HCT116 (cell line): ENCODE results near the gene PTPRR. TPM values are rescaled to one million over a fixed set of nuclear protein-coding genes. Genes with fewer than 3 reads are reported as not detected.
A peak's percentile ranks its signal among the peaks of the same experiment; 100 is the strongest.

Source experiments
- ATAC-seq: fragments of 200-7000 bp; cut with Tn5 transposase; 2 replicates; pipeline ENCODE4 v1.9.1; 2020; ENCODE audit warnings: mild to moderate bottlenecking, moderate library complexity
- BruUV-seq: library from RNA; stranded (reverse); fragments of 400-500 nt; replicated peaks from 2 replicates; lab custom pipeline; 2021; lab: Mats Ljungman, UMichigan
- CTCF ChIA-PET: fragments of 300-600 bp; sonication (Branson Sonifier 250); formaldehyde crosslinking; loops from one replicate; lab custom pipeline; 2021; ENCODE audit warnings: antibody characterized with exemption; lab: Charles Lee
- POLR2A ChIA-PET: fragments of 300-600, 350-600 bp; sonication (Branson Sonifier 250); formaldehyde crosslinking; loops from one replicate; lab custom pipeline; 2021; ENCODE audit warnings: antibody characterized with exemption; lab: Charles Lee
- RAD21 ChIA-PET, 2 experiments: fragments of 300-600 bp; sonication (Branson Sonifier 250); formaldehyde crosslinking; loops; one replicate each; lab custom pipeline; 2023; ENCODE audit warnings: low total read pairs in 2 of 2; ENCODE audit not compliant: uncharacterized antibody in 2 of 2, unreplicated experiment in 2 of 2, low non-redundant PET in 1 of 2; lab: Charles Lee
- DNase-seq: peaks from one replicate; pipeline ENCODE4 v3.0.0-alpha.2; 2010; ENCODE audit warnings: low read depth, low spot score
- H2AFZ ChIP-seq: fragments of 200-600 bp; shearing (Covaris generic), sonication (generic); 2 replicates; pipeline ENCODE4 v1.6.1; 2017; ENCODE audit warnings: low read depth, mixed run types, mixed read lengths, antibody characterized with exemption, low read length; ENCODE audit not compliant: poor library complexity, severe bottlenecking
- H3K27ac ChIP-seq: 2 replicates; pipeline ENCODE4 v1.5.1; 2012; ENCODE audit warnings: low read depth, low read length
- H3K27me3 ChIP-seq: fragments of 200-600 bp; sonication (generic); 2 replicates; pipeline ENCODE4 v1.6.1; 2016; ENCODE audit warnings: mixed run types, low read length, mixed read lengths; ENCODE audit not compliant: insufficient read depth
- H3K36me3 ChIP-seq, 2 experiments: fragments of 200-500 bp in 1 of 2; fragments of 200-600 bp in 1 of 2; sonication (Bioruptor generic) in 1 of 2; sonication (generic) in 1 of 2; 2 replicates each; pipeline versions ENCODE4 v1.5.1 to v1.6.1; 2014 to 2016; ENCODE audit warnings: low read length in 2 of 2, inconsistent platforms in 1 of 2, mixed read lengths in 1 of 2, mixed run types in 1 of 2; ENCODE audit not compliant: insufficient read depth in 2 of 2, control insufficient read depth in 1 of 2
- H3K4me1 ChIP-seq, 2 experiments: fragments of 200-600 bp in 1 of 2; sonication (generic) in 1 of 2; 2 replicates each; pipeline versions ENCODE4 v1.5.1 to v1.6.1; 2012 to 2017; ENCODE audit warnings: low read length in 2 of 2, inconsistent platforms in 1 of 2, mild to moderate bottlenecking in 1 of 2, mixed read lengths in 1 of 2, mixed run types in 1 of 2, moderate library complexity in 1 of 2; ENCODE audit not compliant: insufficient read depth in 2 of 2, control insufficient read depth in 1 of 2
- H3K4me2 ChIP-seq: fragments of 200-600 bp; sonication (generic); 2 replicates; pipeline ENCODE4 v1.6.1; 2017; ENCODE audit warnings: mixed run types, low read length, mixed read lengths
- H3K4me3 ChIP-seq, 2 experiments: fragments of 200-600 bp in 1 of 2; sonication (generic) in 1 of 2; replicated peaks in 1 of 2; 2 replicates each; pipeline ENCODE4 v1.5.1; 2011 to 2016; ENCODE audit warnings: low read length in 2 of 2, control low read depth in 1 of 2, low read depth in 1 of 2, mild to moderate bottlenecking in 1 of 2, mixed read lengths in 1 of 2, mixed run types in 1 of 2
- H3K79me2 ChIP-seq: fragments of 200-600 bp; sonication (generic); 2 replicates; pipeline ENCODE4 v1.6.1; 2017; ENCODE audit warnings: mild to moderate bottlenecking, mixed run types, low read length, moderate library complexity, mixed read lengths; ENCODE audit not compliant: insufficient read depth
- H3K9ac ChIP-seq: fragments of 200-600 bp; sonication (generic); 2 replicates; pipeline ENCODE4 v1.6.1; 2016; ENCODE audit warnings: low read length, mixed read lengths
- H3K9me2 ChIP-seq: fragments of 200-600 bp; sonication (generic), shearing (Covaris generic); 2 replicates; pipeline ENCODE4 v1.6.1; 2017; ENCODE audit warnings: mixed run types, mild to moderate bottlenecking, moderate library complexity; ENCODE audit not compliant: insufficient read depth
- H3K9me3 ChIP-seq, 2 experiments: fragments of 200-500 bp in 1 of 2; fragments of 200-600 bp in 1 of 2; sonication (Bioruptor generic) in 1 of 2; sonication (generic) in 1 of 2; 2 replicates each; pipeline ENCODE4 v1.6.1; 2014 to 2017; ENCODE audit warnings: low read length in 2 of 2, mixed read lengths in 2 of 2, inconsistent platforms in 1 of 2, low read depth in 1 of 2, mild to moderate bottlenecking in 1 of 2, mixed run types in 1 of 2, moderate library complexity in 1 of 2; ENCODE audit not compliant: control insufficient read depth in 1 of 2, insufficient read depth in 1 of 2
- H4K20me1 ChIP-seq: fragments of 200-600 bp; sonication (generic), shearing (Covaris generic); 2 replicates; pipeline ENCODE4 v1.6.1; 2017; ENCODE audit warnings: mixed run types, mild to moderate bottlenecking, moderate library complexity; ENCODE audit not compliant: insufficient read depth
- ELF1 ChIP-seq: IDR thresholded peaks from 2 replicates; pipeline ENCODE4 v1.6.1; 2012; ENCODE audit warnings: low read depth, borderline replicate concordance
- EZH2phosphoT487 ChIP-seq: fragments of 200-600 bp; IDR thresholded peaks from 2 replicates; pipeline ENCODE4 v1.6.1; 2018; ENCODE audit warnings: antibody characterized with exemption, borderline replicate concordance
- FOSL1 ChIP-seq: IDR thresholded peaks from 2 replicates; pipeline ENCODE4 v1.6.1; 2012; ENCODE audit warnings: low read depth
- JUND ChIP-seq: IDR thresholded peaks from 2 replicates; pipeline ENCODE4 v1.6.1; 2012
- RAD21 ChIP-seq: IDR thresholded peaks from 2 replicates; pipeline ENCODE4 v1.6.1; 2012; ENCODE audit warnings: low read depth, mild to moderate bottlenecking
- SIN3A ChIP-seq: IDR thresholded peaks from 2 replicates; pipeline ENCODE4 v1.6.1; 2012; ENCODE audit warnings: low read depth
- SP1 ChIP-seq: IDR thresholded peaks from 2 replicates; pipeline ENCODE4 v1.6.1; 2012; ENCODE audit warnings: low read depth
- SRF ChIP-seq: IDR thresholded peaks from 2 replicates; pipeline ENCODE4 v1.6.1; 2012; ENCODE audit warnings: low read depth
- TCF7L2 ChIP-seq: IDR thresholded peaks from 2 replicates; pipeline ENCODE4 v1.7.0; 2011; ENCODE audit warnings: borderline replicate concordance, inconsistent platforms; ENCODE audit not compliant: insufficient read depth, insufficient read length; ENCODE audit errors: extremely low read depth
- YY1 ChIP-seq: IDR thresholded peaks from 2 replicates; pipeline ENCODE4 v1.6.1; 2011; ENCODE audit warnings: low read length, low read depth, moderate library complexity, mild to moderate bottlenecking; ENCODE audit not compliant: insufficient replicate concordance; ENCODE audit errors: extremely low read depth
- ZFX ChIP-seq: fragments of 450-650 bp; IDR thresholded peaks from 2 replicates; pipeline ENCODE4 v1.6.1; 2017
- intact Hi-C: fragments of 100-400 bp; cut with micrococcal nuclease; formaldehyde crosslinking; loops from 2 replicates; pipeline ENCODE4 v1.10.0; 2022
- total RNA-seq: library from RNA; stranded (reverse); gene quantifications from one replicate; pipeline ENCODE4 v1.2.1, GENCODE V29; 2021; ENCODE audit not compliant: unreplicated experiment
- TF ChIP-seq, protein P1 (sequence below): IDR thresholded peaks from 2 replicates; pipeline ENCODE4 v1.6.1; 2012
- TF ChIP-seq, protein P2 (sequence below): IDR thresholded peaks from 2 replicates; pipeline ENCODE4 v1.6.1; 2011; ENCODE audit warnings: mild to moderate bottlenecking, low read length, moderate library complexity; ENCODE audit not compliant: insufficient replicate concordance; ENCODE audit errors: extremely low read depth
- TF ChIP-seq, protein P3 (sequence below): IDR thresholded peaks from 2 replicates; pipeline ENCODE4 v1.6.1; 2012
- TF ChIP-seq, protein P4 (sequence below): IDR thresholded peaks from 2 replicates; pipeline ENCODE4 v1.6.1; 2012; ENCODE audit warnings: low read depth

Gene PTPRR
- total RNA-seq, 1 experiment from 2014 or later, result 0.27 TPM

DNA sequence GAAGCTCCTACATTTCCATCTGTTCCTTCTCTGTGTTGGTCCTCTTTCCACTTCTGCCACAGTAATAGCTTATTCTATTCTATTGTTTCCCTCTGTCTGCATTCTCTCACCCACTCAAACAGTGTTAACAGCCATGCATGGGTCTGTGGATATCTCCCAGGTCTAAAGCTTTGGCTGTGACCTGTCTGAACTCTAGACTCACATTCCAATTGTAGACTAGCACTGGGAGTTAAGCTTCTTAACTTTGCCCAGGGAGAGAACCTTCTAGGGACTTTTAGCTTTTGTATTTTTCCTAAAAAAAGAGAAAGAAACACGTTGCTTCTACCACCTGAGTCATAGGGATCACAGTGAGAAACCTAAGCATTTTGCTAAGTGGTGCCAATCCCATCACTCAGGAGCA, 36.7 kb downstream of the PTPRR start (continued):
- TF ChIP-seq YY1 (no peak), EZH2phosphoT487 (no peak), RAD21 (no peak)
- TF ChIP-seq, protein P1, sequence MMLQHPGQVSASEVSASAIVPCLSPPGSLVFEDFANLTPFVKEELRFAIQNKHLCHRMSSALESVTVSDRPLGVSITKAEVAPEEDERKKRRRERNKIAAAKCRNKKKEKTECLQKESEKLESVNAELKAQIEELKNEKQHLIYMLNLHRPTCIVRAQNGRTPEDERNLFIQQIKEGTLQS, result no peak
- TF ChIP-seq, protein P2, sequence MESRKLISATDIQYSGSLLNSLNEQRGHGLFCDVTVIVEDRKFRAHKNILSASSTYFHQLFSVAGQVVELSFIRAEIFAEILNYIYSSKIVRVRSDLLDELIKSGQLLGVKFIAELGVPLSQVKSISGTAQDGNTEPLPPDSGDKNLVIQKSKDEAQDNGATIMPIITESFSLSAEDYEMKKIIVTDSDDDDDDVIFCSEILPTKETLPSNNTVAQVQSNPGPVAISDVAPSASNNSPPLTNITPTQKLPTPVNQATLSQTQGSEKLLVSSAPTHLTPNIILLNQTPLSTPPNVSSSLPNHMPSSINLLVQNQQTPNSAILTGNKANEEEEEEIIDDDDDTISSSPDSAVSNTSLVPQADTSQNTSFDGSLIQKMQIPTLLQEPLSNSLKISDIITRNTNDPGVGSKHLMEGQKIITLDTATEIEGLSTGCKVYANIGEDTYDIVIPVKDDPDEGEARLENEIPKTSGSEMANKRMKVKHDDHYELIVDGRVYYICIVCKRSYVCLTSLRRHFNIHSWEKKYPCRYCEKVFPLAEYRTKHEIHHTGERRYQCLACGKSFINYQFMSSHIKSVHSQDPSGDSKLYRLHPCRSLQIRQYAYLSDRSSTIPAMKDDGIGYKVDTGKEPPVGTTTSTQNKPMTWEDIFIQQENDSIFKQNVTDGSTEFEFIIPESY, result no peak
- TF ChIP-seq, protein P3, sequence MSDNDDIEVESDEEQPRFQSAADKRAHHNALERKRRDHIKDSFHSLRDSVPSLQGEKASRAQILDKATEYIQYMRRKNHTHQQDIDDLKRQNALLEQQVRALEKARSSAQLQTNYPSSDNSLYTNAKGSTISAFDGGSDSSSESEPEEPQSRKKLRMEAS, result no peak

DNA sequence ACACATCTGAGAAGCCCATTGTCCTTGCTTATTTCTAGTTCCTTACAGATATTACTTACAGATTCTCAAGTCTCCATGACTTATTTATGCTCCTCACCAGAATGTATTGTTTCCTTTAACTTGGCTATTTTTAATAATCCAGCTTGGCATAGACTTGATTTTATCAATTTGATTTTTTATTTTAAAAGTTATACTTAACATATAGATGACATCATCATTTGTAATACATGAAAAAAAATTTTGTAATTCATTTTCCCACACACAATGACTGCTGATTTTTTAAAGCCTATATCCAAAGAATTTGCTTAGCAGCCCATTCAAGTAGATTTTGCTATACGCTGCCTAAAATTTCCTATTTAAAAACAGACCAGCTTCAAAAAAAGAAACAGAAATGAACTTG, 39.8 kb downstream of the PTPRR start:
- peak overlapping the region; percentile 22 for H2AFZ ChIP-seq
- BruUV-seq, result no TSS peak
- ATAC-seq (no peak), DNase-seq (no peak)
- ChIA-PET POLR2A (no interaction called here), RAD21 (no interaction called here)
- H3K9me3 ChIP-seq, result no peaks in the 10 kb centered on the region
- H3K4me2 ChIP-seq, result no peak overlapping the region
- no peak overlapping the region for H3K27ac ChIP-seq
- intact Hi-C loops, result no loop called here
- no peaks in the 10 kb centered on the region for H3K79me2 ChIP-seq
- H3K9me2 ChIP-seq, result no peaks in the 10 kb centered on the region
- no peak overlapping the region for H3K4me3 ChIP-seq
- no peaks in the 10 kb centered on the region for H3K36me3 ChIP-seq
- TF ChIP-seq SP1, result no peak
- TF ChIP-seq FOSL1, result no peak
- TF ChIP-seq ELF1, result no peak
- TF ChIP-seq, protein P2, result no peak
- TF ChIP-seq SRF, result no peak
- TF ChIP-seq, protein P1, result no peak
- no peak for TF ChIP-seq SIN3A
- TF ChIP-seq JUND, result no peak
- TF ChIP-seq ZFX, result no peak
- TF ChIP-seq RAD21, result no peak
- no peak for TF ChIP-seq TCF7L2
- TF ChIP-seq, protein P4, sequence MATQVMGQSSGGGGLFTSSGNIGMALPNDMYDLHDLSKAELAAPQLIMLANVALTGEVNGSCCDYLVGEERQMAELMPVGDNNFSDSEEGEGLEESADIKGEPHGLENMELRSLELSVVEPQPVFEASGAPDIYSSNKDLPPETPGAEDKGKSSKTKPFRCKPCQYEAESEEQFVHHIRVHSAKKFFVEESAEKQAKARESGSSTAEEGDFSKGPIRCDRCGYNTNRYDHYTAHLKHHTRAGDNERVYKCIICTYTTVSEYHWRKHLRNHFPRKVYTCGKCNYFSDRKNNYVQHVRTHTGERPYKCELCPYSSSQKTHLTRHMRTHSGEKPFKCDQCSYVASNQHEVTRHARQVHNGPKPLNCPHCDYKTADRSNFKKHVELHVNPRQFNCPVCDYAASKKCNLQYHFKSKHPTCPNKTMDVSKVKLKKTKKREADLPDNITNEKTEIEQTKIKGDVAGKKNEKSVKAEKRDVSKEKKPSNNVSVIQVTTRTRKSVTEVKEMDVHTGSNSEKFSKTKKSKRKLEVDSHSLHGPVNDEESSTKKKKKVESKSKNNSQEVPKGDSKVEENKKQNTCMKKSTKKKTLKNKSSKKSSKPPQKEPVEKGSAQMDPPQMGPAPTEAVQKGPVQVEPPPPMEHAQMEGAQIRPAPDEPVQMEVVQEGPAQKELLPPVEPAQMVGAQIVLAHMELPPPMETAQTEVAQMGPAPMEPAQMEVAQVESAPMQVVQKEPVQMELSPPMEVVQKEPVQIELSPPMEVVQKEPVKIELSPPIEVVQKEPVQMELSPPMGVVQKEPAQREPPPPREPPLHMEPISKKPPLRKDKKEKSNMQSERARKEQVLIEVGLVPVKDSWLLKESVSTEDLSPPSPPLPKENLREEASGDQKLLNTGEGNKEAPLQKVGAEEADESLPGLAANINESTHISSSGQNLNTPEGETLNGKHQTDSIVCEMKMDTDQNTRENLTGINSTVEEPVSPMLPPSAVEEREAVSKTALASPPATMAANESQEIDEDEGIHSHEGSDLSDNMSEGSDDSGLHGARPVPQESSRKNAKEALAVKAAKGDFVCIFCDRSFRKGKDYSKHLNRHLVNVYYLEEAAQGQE, result no peak
- TF ChIP-seq, all 23 proteins: peak for 0
- Histone ChIP-seq H3K27me3 (no peaks in the 10 kb centered on the region), H4K20me1 (no peaks in the 10 kb centered on the region), H3K9ac (no peak overlapping the region), H3K4me1 (no peaks in the 10 kb centered on the region)
- CTCF ChIA-PET, result no interaction called here
